ENCODE results near the gene GRIK1.

GRCh38 chr21:29741761-29742160 is 198.0 kb downstream of the GRIK1 start:
- TF ChIP-seq, protein P1, sequence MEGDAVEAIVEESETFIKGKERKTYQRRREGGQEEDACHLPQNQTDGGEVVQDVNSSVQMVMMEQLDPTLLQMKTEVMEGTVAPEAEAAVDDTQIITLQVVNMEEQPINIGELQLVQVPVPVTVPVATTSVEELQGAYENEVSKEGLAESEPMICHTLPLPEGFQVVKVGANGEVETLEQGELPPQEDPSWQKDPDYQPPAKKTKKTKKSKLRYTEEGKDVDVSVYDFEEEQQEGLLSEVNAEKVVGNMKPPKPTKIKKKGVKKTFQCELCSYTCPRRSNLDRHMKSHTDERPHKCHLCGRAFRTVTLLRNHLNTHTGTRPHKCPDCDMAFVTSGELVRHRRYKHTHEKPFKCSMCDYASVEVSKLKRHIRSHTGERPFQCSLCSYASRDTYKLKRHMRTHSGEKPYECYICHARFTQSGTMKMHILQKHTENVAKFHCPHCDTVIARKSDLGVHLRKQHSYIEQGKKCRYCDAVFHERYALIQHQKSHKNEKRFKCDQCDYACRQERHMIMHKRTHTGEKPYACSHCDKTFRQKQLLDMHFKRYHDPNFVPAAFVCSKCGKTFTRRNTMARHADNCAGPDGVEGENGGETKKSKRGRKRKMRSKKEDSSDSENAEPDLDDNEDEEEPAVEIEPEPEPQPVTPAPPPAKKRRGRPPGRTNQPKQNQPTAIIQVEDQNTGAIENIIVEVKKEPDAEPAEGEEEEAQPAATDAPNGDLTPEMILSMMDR (IDR thresholded peaks at IDR 0.05; ENCODE audit: low read depth, low read length, poor library complexity, severe bottlenecking): no peak
- no peak for TF ChIP-seq EZH2phosphoT487 (IDR thresholded peaks at IDR 0.05; ENCODE audit: borderline replicate concordance, low read length)

Measured in DOHH2 (cell line).